Smooth muscle cell of trachea (primary cell): ENCODE measurements around the gene TEX22. TPM values are rescaled to one million over a fixed set of nuclear protein-coding genes. Genes with fewer than 3 reads are reported as not detected.

Source experiments
- total RNA-seq: library from RNA; depleted of rRNA; stranded (reverse); fragments of >200 nt; gene quantifications from 2 replicates; pipeline ENCODE4 v1.2.1, GENCODE V29; 2014

TEX22 gene
- total RNA-seq = 0.44 and 0.50 TPM in 2 replicates

DNA sequence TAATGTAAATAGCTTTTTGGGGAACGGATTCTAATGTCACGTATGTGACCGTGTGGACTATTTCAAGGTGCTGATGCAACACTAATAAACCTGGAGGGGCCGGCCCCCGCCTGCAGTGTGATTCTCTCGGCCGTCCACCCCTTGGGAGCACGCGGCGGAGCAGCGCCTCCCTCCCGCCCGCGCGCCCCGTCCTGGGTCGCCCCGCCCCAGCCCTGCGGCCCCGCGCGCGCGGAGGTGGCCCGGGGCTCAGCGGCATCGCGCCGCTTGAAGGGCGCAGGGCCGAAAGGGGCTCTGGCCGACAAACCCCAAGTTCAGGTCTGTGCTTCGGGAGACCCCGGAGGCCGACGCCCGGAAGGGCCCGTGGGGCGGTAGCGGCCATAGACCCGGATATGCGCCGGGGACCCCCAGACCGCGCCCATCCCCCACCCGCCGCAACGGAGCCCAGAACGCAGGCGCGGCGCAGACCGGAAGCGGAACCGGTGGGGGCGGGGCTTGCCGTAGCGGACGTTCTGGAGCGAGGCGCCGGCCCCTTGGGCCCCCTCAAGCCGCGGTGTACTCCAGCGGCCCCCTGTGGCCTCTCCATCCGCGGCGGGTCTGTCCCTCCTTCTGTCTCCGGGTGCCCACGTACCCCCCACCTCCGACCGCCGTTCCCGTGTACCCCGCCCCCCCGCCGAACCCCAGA is at the start of gene TEX22:
TSS of gene TEX22 (plus strand) at position 495 of the 682 bp plus-strand sequence. CDS start 803 bp downstream, outside the sequence.

GRCh38 chr14:105419195-105420091 is 21.1 kb downstream of the TEX22 start, which contains the start of gene MTA1:
MTA1 (plus strand) TSS chr14:105419827; CDS start chr14:105420036, 209 bp downstream.

Other genes with a start within 250 kb of the TEX22 start
- gene JAG2, start 229.8 kb upstream of the TEX22 start, total RNA-seq = 1.6 and 2.3 TPM in 2 replicates
- 8.3 and 13.8 TPM in 2 replicates for gene NUDT14, start 217.2 kb upstream of the TEX22 start, total RNA-seq
- 57.5 and 64.8 TPM in 2 replicates for gene BTBD6, start 150.0 kb upstream of the TEX22 start, total RNA-seq
- 45.1 and 53.8 TPM in 2 replicates for gene BRF1, start 97.5 kb upstream of the TEX22 start, total RNA-seq
- 52.7 and 83.0 TPM in 2 replicates for gene PACS2, start 83.8 kb upstream of the TEX22 start, total RNA-seq
- gene MTA1, start 21.3 kb downstream of the TEX22 start, total RNA-seq = 31.4 and 51.4 TPM in 2 replicates
- 59.5 and 67.5 TPM in 2 replicates for gene CRIP2, start 76.3 kb downstream of the TEX22 start, total RNA-seq
- 1.3 and 2.5 TPM in 2 replicates for gene CRIP1, start 88.3 kb downstream of the TEX22 start, total RNA-seq
- 2.8 and 9.3 TPM in 2 replicates for gene TEDC1, start 92.7 kb downstream of the TEX22 start, total RNA-seq
- gene TMEM121, start 128.0 kb downstream of the TEX22 start, total RNA-seq = 6.3 and 13.2 TPM in 2 replicates